SK-N-MC (cell line): ENCODE data around the gene AQP7.
"Not testable (repeated sequence)": the region's sequence is repeated elsewhere in the genome, so short reads cannot be mapped to it uniquely, and the experiment has no call there.

Experiments
- EZH2 ChIP-seq: fragments of 200-600 bp; sonication (generic); IDR thresholded peaks from one replicate; pipeline ENCODE4 v1.6.1; 2017; ENCODE audit warnings: antibody characterized with exemption
- POLR2AphosphoS5 ChIP-seq: IDR thresholded peaks from 2 replicates; pipeline ENCODE4 v1.6.1; 2012; ENCODE audit warnings: mild to moderate bottlenecking, low read depth, low read length, borderline replicate concordance

GRCh38 chr9:33391111-33391771 is 11.1 kb downstream of the AQP7 start:
- not testable (repeated sequence) for TF ChIP-seq EZH2, POLR2AphosphoS5
